Measurements from ENCODE around the gene HIVEP3.

Gene HIVEP3

DNA sequence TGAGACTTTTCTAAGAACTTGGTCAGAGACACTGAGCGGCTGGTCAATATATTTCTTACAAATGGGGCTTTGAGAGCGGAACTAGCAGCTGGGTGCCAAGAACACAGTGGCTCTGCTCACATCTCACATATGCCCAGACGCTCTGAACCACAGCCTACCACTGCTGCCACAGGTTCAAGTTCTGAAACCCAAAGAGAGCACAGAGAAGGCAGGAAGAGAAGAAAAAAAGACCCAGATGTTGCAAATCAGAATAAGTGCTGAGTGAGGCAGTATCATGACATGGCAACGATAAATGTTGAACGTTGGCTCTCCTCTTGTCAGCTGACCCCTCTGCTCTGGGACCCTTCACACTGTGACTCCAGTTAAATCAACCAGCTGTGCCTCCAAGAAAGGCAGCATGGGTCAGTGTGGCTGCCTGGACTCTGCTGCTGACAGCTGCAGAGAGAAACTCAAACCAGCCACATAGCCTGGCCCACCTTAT lies 26.4 kb downstream of the HIVEP3 start:
- DNase-seq (ENCODE audit: low spot score): no peak

DNA sequence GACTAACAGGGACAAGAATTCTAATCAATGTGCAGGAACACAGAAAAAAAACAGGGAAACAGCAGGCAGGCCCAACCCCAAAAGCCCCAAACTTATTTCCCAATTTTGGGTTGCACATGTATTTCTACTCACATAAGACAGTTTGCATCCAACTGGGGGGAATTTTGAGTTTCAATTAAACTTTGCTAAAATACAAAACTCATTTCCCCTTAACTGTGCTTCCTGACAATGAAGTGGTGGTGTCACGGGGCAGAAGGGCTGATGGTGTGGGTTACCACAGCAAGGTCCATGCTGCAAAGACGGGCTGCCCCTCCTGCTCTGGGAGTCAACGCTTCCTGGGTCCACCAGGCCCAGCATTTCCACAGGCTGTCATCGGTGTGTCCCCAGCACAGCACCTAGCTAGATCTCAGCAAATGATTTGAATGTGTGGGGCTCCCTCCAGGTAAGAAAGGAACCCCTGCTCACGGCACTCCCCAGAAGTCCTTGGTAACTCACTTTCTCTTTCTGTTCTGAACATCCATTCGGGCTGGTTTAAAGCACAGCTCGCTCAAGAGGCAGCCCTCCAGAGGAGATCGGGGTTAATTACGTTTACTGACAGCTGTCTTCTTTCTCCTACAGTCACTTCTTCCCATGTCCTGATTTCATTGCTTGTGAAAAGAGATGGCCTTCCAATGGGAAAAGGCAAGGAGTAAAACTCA lies 27.4 kb downstream of the HIVEP3 start:
- peak; percentile 66 for DNase-seq (ENCODE audit: low spot score)

DNA sequence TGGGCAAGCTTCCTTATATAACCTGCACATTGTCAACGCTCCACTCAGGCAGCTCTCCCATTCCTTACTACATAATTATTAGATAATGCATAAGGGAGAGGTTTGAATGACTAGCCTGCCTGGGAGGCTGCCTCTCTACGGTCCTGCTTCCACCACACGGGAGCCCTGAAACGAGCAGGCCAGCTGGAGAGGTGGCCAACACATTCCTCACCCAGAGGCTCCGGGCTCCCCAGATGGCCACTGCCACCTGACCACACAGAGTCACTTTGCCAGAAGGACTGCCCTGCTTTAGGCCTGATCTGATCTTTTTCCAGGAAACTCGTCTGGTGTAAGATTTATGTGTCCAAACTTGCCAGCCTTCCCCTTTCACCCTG lies 27.9 kb downstream of the HIVEP3 start:
- DNase-seq (ENCODE audit: low spot score): peak; percentile 47

DNA sequence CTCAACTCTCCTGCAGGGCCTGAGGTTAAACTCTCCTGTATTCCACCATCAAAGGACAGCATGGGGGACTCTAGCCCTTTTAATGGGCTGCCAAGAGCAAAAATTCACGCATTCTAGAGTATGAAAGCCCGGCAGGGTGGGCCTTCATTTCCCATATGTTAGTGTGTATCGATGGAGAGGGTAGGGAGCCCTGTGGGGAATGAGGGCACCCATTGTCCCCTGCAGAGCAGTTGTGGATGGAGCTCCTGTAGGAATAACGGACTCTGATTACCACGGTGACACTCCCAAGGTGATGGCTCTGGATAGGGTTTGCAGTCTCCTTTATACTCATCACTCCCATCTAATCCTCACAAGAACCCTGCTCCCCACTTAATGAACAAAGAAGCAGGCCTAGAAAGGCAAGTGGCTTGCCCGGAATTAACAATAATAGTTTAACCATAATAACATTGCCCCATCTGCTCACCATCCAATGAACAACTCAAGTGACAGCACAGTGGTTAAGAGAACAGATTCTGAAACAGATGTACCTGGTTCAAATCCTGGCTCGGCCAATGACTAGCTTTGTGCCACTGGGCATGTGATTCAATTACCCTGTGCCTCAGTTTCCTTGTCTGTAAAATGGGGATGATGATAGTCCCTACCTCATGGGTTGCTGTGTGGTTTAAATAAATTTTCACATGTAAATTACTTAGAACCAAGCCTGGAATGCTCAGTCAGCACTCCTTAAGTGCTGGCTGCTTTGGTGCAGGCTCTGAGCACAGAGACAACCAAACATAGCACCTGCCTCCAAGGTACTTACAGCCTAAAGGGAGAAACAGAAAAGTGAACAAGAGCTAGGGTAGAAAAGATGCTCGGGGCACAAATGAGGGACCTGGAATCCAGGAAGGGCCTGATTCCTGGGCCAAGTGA lies 29.0 kb downstream of the HIVEP3 start:
- DNase-seq (ENCODE audit: low spot score): no peak

DNA sequence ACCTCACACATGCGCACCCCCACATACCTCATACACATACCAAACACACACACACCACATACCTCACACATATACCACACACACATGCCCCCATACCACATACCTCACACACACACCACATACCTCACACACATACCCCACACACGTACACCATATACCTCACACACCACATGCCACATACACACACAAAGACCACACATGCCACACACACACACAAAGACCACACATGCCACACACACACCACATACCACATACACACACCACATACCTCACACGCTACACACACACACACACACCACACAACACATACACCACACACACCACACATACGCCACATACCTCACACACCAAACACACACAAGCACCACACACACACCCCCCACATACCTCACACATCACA lies 30.0 kb downstream of the HIVEP3 start:
- no peak for DNase-seq (ENCODE audit: low spot score)

DNA sequence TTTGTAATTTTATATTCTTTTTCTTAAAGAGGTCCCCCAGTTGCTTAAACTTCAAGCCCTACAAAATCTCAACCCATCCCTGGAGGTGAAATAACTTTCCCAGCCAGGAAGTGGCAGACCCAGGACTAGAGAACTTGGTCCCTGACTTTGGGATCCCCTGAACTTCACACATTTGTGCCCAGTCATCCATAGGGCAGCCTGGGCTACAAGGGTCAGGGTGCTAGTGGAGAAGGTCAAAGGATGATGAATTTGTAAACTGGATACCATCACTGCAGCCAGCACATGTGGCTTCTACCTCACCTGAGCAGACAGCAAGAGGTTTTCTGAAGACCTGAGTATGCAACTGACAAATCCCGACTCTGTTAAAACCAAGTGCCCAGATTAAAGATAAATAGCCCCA lies 31.4 kb downstream of the HIVEP3 start:
- no peak for DNase-seq (ENCODE audit: low spot score)

DNA sequence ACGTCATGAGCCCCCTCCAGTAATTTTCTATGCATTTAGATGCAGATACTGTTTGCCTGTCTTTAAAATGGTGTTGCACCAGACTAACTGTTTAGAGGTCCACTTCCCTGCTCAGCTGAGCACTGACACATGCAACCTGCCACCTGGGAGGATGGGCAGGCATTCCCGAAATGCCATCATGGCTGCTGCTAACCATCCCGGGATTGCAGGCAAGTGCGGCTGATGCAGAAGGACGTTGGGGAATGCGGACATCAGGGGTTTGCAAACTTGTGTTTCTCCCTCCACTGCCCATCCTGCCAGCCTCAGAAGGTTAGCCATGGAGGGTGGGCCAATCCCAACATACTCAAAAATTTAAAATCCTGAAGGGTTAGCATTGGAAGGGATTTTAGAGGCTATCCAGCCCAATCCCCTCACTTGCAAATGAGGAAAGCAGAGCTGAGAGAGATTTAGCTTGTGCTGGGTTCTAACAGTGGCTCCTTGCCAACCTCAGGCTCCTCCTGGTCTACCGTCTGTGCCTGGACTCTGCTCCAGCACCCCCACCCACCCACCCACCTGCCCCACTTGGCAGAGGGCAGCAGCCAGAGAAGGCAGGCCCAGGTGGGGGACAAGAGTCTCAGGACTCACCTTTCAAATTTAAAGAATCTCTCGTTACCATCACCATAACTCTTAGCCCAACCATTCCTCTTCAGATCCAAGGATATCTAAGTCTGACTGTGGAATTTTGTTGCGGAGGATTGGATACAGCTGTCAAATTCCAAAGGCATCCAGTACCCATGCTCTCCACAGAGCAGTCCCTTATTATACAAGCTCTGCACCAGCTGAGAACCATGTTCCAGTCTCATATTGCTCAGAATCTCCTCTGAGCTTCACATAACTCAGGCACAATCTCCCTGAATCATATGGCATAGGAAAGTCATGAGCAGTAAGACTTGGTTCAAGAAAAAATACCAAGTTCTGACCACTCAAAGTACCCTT lies 34.2 kb downstream of the HIVEP3 start:
- DNase-seq (ENCODE audit: low spot score): no peak

DNA sequence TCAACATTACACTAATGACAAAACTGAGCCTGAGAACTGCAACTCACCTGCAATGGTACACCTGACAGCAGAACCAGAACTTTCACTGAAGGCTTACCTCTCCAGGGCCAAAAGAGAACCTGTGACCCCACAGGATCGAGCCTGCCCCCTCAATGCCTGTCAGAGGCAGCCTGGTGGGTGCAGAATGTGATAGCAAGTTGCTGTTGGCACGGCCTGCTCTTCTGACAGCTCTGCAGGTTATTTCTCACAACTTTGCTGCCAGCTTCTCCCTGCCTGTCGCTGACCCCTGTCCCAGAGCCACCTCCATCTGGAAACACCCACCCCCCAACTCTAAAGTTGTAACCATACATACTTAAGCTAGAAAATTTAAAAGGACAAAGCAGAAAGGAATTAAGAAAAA lies 35.2 kb downstream of the HIVEP3 start:
- DNase-seq (ENCODE audit: low spot score): no peak

DNA sequence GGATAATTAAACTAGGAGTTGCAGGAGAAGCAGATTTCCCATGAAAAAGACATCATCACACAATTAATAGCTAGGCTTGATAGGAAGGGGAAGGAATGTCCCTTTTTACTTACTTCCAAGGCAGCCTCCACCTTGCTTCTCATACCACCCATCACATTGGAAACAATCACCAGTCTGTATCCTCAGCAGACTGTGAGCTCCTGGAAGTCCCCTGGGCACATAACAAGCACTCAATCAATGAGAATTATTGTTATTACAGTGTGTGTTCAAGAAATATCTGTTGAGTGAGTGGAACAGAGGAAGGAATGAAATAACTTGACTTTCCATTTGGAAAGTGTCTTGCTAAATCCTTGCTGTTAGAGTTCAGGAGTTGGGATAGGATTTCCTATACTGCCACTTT lies 36.2 kb downstream of the HIVEP3 start:
- peak; percentile 29 for DNase-seq (ENCODE audit: low spot score)

DNA sequence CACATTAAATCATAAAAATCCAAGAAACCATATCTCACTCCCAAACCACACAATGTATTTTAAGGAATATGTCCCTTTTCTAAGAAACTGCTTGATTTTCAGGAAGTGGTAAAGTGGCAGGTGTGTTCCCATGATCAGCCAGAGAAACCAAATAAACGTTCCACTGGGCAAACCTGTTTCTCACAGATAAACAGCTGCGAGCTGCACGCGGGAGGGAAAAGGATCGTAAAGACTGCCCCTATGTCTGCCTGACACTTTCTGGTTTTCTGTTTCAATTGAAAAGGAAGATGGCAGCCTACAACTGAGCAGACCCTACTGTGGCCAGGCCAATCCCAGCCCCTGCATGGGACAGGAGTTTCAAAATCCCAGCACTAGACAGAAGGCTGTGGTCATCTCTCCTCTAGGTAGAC lies 36.6 kb downstream of the HIVEP3 start:
- no peak for DNase-seq (ENCODE audit: low spot score)

DNA sequence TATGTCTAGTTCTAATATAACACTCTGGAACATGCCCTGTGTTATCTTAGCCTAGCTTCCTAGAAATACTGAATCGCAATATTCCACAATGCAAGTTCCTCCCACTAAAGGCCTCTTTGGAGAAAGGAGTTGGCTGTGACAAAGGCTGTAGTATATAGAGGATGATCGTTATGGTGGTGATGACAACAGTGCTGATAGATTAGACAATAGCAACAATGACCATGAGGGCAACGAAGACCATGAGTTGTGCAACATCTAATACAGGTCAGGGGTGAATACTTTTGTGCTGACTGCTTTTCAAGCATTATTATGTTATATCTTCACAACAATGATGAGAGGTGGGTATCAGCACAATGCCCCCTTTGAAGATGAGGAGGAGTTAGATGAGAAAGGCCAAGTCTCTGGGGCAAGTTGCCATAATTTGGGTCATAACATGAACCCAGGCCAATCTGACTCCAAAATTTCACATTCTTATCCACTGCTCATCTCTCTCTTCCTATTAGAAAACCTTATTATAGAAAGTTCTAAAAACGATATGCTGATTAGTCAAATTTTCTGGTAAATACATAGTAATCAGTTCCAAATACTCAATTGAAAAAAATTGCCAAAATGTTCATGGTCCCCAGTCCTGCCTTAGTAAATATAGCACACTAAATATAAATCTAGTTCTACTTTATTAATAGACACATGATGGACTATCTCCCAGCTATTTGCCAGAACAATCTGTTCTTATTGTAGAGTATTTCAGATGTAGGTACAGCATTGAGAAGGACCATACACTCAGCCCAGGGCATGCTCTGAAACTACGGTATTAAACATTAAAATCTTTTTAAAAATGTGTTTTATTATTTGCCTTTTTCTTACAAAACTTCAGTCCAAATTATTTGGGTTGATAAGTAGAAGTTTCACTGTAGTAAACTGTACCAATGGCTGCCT lies 37.5 kb downstream of the HIVEP3 start:
- no peak for DNase-seq (ENCODE audit: low spot score)

DNA sequence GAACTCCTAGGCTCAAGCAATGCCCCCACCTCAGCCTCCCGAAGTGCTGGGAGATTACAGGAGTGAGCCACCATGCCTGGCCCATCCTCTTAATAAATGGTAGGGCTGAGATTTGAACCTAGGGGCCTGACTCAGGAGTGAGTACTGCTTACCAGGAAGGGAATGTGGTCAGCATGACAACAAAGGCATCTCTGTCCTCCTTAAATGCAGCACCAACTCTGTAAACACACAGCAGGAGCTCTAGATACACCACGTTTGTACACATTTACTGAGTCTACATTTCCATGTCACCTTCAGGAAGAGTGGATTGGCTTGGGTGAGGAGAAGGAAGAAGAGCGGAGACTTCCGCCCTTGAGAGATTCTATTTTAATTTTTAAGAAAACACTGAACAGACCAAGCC lies 38.5 kb downstream of the HIVEP3 start:
- peak; percentile 52 for DNase-seq (ENCODE audit: low spot score)

DNA sequence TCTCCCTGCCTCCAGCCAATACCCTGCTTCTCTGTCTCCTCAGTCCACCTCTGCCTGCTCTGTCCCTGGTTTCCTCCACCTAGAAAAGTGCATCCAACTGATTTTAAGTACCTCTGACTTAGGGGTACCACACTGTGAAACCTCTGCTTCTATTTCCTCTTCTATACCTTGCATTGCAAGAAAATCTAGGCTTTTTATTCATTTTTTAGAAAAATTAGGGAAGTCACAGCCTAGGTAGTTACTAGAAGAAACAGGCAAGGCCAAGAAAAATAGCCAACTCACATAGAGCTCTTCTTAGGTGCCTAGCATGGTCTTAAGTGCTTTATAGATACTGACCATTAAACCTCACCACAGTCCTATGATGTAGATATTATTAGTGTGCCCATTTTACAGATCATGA lies 39.1 kb downstream of the HIVEP3 start:
- no peak for DNase-seq (ENCODE audit: low spot score)

DNA sequence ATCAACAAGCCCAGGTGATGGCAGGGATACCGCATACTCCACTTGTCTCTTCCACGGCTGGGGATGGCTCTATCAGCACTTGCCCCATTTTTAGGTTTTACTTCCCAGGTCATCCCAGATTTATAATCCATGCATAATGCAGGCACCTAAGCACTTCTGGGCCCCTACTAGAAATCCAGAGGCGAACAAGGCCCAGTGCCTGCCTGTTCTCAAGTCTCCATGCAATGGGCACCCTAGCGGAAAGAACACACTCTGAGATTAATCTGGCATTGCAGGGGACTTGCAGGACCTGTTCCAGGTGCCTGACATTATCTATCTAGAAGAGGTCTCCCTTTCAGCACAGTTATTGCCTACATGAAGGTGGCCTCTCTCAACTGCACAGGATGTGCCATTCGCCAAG lies 39.8 kb downstream of the HIVEP3 start:
- no peak for DNase-seq (ENCODE audit: low spot score)

DNA sequence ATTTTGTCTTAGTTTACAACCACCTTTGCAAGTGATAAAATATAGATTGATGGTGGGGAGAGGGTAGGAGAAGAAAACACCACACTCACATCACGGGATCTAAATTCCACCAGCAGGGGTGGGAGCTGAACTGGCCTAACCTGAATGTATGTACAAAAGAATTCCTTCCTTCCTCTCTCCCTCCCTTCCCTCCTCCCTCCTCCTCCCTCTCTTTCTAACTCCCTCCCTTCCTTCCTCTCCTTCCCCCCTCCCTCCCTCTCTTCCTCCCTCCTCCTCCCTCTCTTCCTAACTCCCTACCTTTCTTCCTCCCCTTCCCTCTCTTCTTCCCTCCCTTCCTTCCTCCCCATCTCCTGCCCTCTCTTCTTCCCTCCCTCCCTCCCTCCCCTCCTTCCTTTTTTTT lies 40.2 kb downstream of the HIVEP3 start:
- no peak for DNase-seq (ENCODE audit: low spot score)

DNA sequence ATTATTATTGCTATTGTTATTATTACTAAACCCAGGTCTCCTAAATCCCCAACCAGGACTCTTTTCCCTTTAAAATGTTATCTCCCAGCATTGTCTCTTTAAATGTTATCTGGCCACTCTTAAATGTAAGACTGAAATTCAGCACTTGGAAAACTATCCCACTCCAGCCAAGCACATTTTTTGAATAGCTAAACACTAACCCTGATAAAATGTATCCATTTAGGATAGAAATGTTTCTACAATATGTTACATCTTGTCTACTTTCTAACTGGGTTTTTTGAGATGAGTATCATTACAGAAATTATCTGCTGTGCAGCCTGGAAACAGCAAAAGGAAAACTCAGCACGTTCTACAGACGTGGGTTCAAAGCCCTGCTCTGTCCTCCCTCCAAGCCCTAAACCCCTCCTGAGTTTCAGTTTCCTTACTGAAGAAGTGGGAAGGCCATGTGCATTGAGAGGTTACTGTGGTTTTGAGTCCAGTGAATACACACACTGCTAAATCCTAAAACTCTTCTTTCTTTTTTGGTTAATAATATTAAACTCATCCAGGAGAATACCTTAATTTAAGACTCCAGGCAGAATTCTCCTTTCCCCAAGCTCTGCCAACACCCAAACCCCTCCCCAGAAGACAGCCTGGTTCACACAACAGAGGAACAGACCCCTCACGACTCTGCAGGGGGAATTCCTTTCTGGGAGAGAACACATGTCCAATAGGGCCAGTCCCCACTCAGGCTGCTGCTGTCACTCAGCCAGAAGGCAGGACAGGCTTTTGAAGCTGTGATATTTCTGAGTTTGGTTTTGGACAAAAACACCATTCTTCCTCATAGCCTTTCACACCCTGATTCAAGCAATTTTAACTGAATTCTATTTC lies 41.9 kb downstream of the HIVEP3 start:
- no peak for DNase-seq (ENCODE audit: low spot score)

DNA sequence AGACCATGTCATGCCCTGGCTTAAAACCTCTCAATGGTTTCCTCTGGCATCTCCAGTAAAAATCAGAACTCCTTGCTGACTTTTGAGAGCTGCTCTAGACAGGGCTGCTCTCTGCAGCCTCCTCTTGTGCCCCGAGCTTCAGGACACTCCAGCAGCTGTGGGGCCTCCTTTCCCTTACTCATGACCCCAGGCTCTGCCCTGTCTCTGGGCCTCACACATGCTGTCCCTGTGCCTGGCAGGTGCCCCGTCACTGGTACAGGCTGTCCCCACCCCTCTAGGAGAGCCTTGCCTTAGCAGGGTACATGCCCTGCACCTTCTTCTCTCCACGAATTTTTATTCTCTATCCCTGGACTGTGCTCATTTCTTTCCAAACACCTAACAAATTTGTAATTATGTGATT lies 43.2 kb downstream of the HIVEP3 start:
- DNase-seq (ENCODE audit: low spot score): no peak

DNA sequence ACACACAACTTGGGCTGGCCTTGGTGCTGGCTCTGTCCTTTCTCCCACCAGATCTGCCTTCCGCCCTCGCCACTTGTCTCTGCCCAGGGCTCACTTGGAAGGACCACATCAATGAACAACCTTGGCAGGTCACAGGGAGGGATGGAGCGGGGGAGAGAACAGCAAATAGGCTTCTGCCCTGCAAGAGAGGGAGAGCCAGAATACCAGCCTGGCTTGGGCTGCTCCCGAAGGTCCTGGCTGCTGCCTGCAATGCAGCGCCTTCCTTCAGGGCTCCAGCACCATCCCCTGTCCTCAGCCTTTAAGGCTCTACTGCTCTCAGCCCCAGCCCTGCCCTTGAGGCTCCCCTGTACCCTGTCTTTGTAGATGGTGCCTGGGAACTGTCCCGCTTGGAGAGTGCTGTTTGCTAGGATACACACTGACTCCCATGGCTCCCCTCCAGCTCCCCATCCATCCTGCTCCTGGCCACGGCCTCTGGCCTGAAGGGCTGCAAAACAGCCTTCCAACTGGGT lies 43.8 kb downstream of the HIVEP3 start:
- DNase-seq (ENCODE audit: low spot score): no peak

DNA sequence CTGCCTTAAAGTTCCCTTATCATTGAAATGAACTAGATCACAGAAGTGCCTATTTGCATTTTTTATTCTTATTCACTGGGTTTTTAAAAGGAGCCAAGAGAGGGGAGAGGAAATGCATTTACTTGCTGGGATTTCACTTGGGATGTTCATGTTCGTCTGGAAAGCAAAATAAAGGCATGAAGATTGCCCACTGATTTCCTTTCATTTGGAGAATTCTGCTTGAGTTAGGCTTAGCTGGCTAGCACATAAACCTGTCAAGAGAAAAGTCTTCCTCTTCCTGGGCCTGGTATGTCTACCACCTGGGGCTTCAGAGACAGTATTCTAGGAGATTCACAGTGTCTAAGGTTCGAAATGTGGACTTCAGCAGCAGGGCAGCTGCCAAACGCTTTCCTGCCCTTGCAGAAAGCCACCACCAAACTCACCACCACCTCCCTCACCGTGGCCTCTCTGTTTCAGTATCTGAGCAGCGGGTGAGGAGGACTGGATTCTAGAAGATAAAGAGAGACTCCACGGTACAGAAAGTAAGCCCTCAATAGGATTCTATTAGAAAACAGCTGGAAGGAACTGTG lies 44.5 kb downstream of the HIVEP3 start:
- DNase-seq (ENCODE audit: low spot score): no peak

DNA sequence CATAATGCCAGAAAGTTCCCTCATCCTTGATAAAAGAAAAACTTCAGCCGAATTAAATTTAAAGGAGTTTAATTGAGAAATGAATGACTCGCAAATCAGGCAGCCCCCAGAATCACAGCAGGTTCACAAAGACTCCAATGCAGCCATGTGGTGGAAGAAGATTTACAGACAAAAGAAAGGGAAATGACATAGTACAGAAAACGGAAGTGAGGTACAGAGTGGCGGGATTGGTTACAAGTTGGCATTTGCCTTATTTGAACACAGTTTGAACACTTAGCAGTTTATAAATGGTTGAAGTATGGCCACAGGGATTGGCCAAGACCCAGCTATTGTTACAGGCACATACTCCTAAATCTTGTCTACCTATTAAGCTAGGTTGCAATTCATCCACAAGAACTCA lies 46.6 kb downstream of the HIVEP3 start:
- no peak for DNase-seq (ENCODE audit: low spot score)

Data from kidney tubule cell (primary cell).